CD4-positive, alpha-beta T cell treated with Interleukin-21 for 1 hour (primary cell): Measurements from ENCODE around the gene PGLYRP3.

Experiments
- DNase-seq: peaks from one replicate; pipeline ENCODE4 v3.0.0-alpha.2; 2020

Gene PGLYRP3

GRCh38 chr1:153312570-153313186 is at the start of gene PGLYRP3:
TSS of gene PGLYRP3 (minus strand) at chr1:153312952. CDS start at chr1:153310665, 2,287 bp downstream.
- DNase-seq, result no peak

GRCh38 chr1:153362187-153362775 is 49.5 kb upstream of the PGLYRP3 start:
- DNase-seq, result no peak

GRCh38 chr1:153361480-153362109 is 48.8 kb upstream of the PGLYRP3 start:
- no peak for DNase-seq

- DNase-seq, result no peak
These were observed 48.1 kb upstream of the PGLYRP3 start for GRCh38 chr1:153360592-153361479.

- no peak for DNase-seq
These were observed 47.4 kb upstream of the PGLYRP3 start for GRCh38 chr1:153360190-153360589.

GRCh38 chr1:153359241-153359640 is 46.5 kb upstream of the PGLYRP3 start:
- no peak for DNase-seq

- no peak for DNase-seq
These were observed 45.9 kb upstream of the PGLYRP3 start for GRCh38 chr1:153358691-153358975.

GRCh38 chr1:153357853-153358690 is 45.3 kb upstream of the PGLYRP3 start, which contains the start of gene S100A9:
TSS of gene S100A9 (plus strand) at chr1:153357854. CDS start at chr1:153358284, 430 bp downstream.
- DNase-seq, result no peak

GRCh38 chr1:153357076-153357852 is 44.5 kb upstream of the PGLYRP3 start:
- no peak for DNase-seq

- DNase-seq, result no peak
These were observed 43.8 kb upstream of the PGLYRP3 start for GRCh38 chr1:153356392-153357075.

GRCh38 chr1:153355445-153356071 is 42.8 kb upstream of the PGLYRP3 start:
- DNase-seq, result peak; percentile 36

GRCh38 chr1:153354515-153355193 is 41.9 kb upstream of the PGLYRP3 start:
- no peak for DNase-seq

GRCh38 chr1:153353226-153353947 is 40.6 kb upstream of the PGLYRP3 start:
- DNase-seq, result no peak

- peak; percentile 64 for DNase-seq
These were observed 39.8 kb upstream of the PGLYRP3 start for GRCh38 chr1:153352523-153352922.

- DNase-seq, result no peak
These were observed 37.7 kb upstream of the PGLYRP3 start for GRCh38 chr1:153350321-153350957.

GRCh38 chr1:153349363-153350320 is 36.9 kb upstream of the PGLYRP3 start:
- no peak for DNase-seq
